SK-N-SH (cell line): ENCODE results near the gene MRPS23. TPM values are rescaled to one million over a fixed set of nuclear protein-coding genes. Genes with fewer than 3 reads are reported as not detected.

Source experiments
- CTCF ChIA-PET: fragments of 300-600, 350-600 bp; formaldehyde crosslinking; extraction: SDS; loops from one replicate; lab custom pipeline; 2021; lab: Yijun Ruan, JAX
- POLR2A ChIA-PET: fragments of 350-600 bp; sonication (Branson Sonifier 250); formaldehyde crosslinking; extraction: SDS; loops from one replicate; lab custom pipeline; 2020; ENCODE audit warnings: antibody characterized with exemption, inconsistent platforms; lab: Yijun Ruan, JAX
- DNase-seq: peaks from one replicate; pipeline ENCODE4 v3.0.0; 2012
- H2AFZ ChIP-seq: fragments of 200-600 bp; sonication (generic); 2 replicates; pipeline ENCODE4 v1.8.1; 2016; ENCODE audit warnings: antibody characterized with exemption, mild to moderate bottlenecking, low read depth
- H3F3A ChIP-seq: fragments of 200-600 bp; sonication (generic); replicated peaks from 2 replicates; pipeline ENCODE3; 2016; ENCODE audit warnings: antibody characterized with exemption, mild to moderate bottlenecking; ENCODE audit not compliant: insufficient read depth
- H3K27ac ChIP-seq, 2 experiments: fragments of 200-500 bp in 1 of 2; fragments of 200-600 bp in 1 of 2; sonication (Bioruptor generic) in 1 of 2; sonication (generic), shearing (Covaris generic) in 1 of 2; 2 replicates each; pipeline versions ENCODE4 v1.5.1 to v1.6.1; 2014 to 2016; ENCODE audit warnings: low read depth in 2 of 2, inconsistent platforms in 1 of 2, low read length in 1 of 2, mild to moderate bottlenecking in 1 of 2, mixed read lengths in 1 of 2
- H3K27me3 ChIP-seq: fragments of 200-600 bp; sonication (generic), shearing (Covaris generic); 2 replicates; pipeline ENCODE4 v1.6.1; 2016; ENCODE audit warnings: mixed run types; ENCODE audit not compliant: insufficient read depth
- H3K36me3 ChIP-seq, 2 experiments: fragments of 200-500 bp in 1 of 2; fragments of 200-600 bp in 1 of 2; sonication (Bioruptor generic) in 1 of 2; sonication (generic) in 1 of 2; replicated peaks in 1 of 2; 2 replicates each; pipeline versions ENCODE3 to v1.5.1; 2014 to 2016; ENCODE audit warnings: low read length in 1 of 2, mild to moderate bottlenecking in 1 of 2; ENCODE audit not compliant: insufficient read depth in 2 of 2, control insufficient read depth in 1 of 2
- H3K4me1 ChIP-seq, 2 experiments: fragments of 200-500 bp in 1 of 2; fragments of 200-600 bp in 1 of 2; sonication (Bioruptor generic) in 1 of 2; sonication (generic), shearing (Covaris generic) in 1 of 2; 2 replicates each; pipeline versions ENCODE4 v1.5.1 to v1.6.1; 2014 to 2016; ENCODE audit warnings: low read depth in 1 of 2, low read length in 1 of 2, mixed run types in 1 of 2; ENCODE audit not compliant: insufficient read depth in 2 of 2, control insufficient read depth in 1 of 2
- H3K4me2 ChIP-seq: fragments of 200-600 bp; sonication (generic), shearing (Covaris generic); 2 replicates; pipeline ENCODE4 v1.6.1; 2017; ENCODE audit warnings: mixed run types
- H3K4me3 ChIP-seq, 2 experiments: fragments of 200-500 bp in 1 of 2; fragments of 200-600 bp in 1 of 2; sonication (Bioruptor generic) in 1 of 2; sonication (generic), shearing (Covaris generic) in 1 of 2; 2 replicates each; pipeline versions ENCODE4 v1.5.1 to v1.8.1; 2014 to 2016; ENCODE audit warnings: low read depth in 2 of 2, inconsistent platforms in 1 of 2, low read length in 1 of 2, mild to moderate bottlenecking in 1 of 2, mixed read lengths in 1 of 2, moderate library complexity in 1 of 2
- H3K79me2 ChIP-seq: fragments of 200-600 bp; sonication (generic); 2 replicates; pipeline ENCODE4 v1.8.1; 2017; ENCODE audit warnings: mild to moderate bottlenecking; ENCODE audit not compliant: insufficient read depth
- H3K9ac ChIP-seq: fragments of 200-600 bp; sonication (generic); 2 replicates; pipeline ENCODE4 v1.6.1; 2017; ENCODE audit warnings: mixed run types
- H3K9me2 ChIP-seq: fragments of 200-600 bp; sonication (generic); 2 replicates; pipeline ENCODE4 v1.6.1; 2017; ENCODE audit warnings: mixed run types
- H3K9me3 ChIP-seq: fragments of 200-600 bp; sonication (generic); 2 replicates; pipeline ENCODE4 v1.6.1; 2017; ENCODE audit warnings: mixed run types, mild to moderate bottlenecking, moderate library complexity
- H4K20me1 ChIP-seq: fragments of 200-600 bp; sonication (generic); 2 replicates; pipeline ENCODE4 v1.6.1; 2017; ENCODE audit warnings: mild to moderate bottlenecking, mixed run types; ENCODE audit not compliant: insufficient read depth
- CHD2 ChIP-seq: fragments of 150-350 bp; IDR thresholded peaks from 2 replicates; pipeline ENCODE4 v1.6.1; 2018; ENCODE audit warnings: low read length; ENCODE audit not compliant: partially characterized antibody
- EP300 ChIP-seq, 2 experiments: IDR thresholded peaks; 2 replicates each; pipeline versions ENCODE4 v1.4.0 to v1.6.1; 2012; ENCODE audit warnings: borderline replicate concordance in 1 of 2, low read depth in 1 of 2, low read length in 1 of 2
- FOSL2 ChIP-seq: IDR thresholded peaks from 2 replicates; pipeline ENCODE4 v1.4.0; 2012; ENCODE audit warnings: low read depth, mild to moderate bottlenecking, moderate library complexity, borderline replicate concordance
- FOXJ3 ChIP-seq: sonication (generic); formaldehyde crosslinking; IDR thresholded peaks from 2 replicates; pipeline ENCODE4 v1.5.1; 2020; ENCODE audit warnings: mild to moderate bottlenecking, missing genetic modification reagents
- GABPA ChIP-seq: IDR thresholded peaks from 2 replicates; pipeline ENCODE4 v1.4.0; 2012; ENCODE audit warnings: low read depth, mild to moderate bottlenecking
- MXI1 ChIP-seq: IDR thresholded peaks from 2 replicates; pipeline ENCODE4 v1.6.1; 2012; ENCODE audit warnings: mild to moderate bottlenecking, low read depth, low read length, improper control_type of control experiment
- NFIC ChIP-seq: IDR thresholded peaks from 2 replicates; pipeline ENCODE4 v1.4.0; 2012; ENCODE audit warnings: borderline replicate concordance
- RCOR1 ChIP-seq: fragments of 150-350 bp; IDR thresholded peaks from 2 replicates; pipeline ENCODE4 v1.6.1; 2017; ENCODE audit warnings: antibody characterized with exemption, low read length
- RXRA ChIP-seq: IDR thresholded peaks from 2 replicates; pipeline ENCODE4 v1.4.0; 2012; ENCODE audit warnings: low read depth, mild to moderate bottlenecking, borderline replicate concordance
- TCF12 ChIP-seq: IDR thresholded peaks from 2 replicates; pipeline ENCODE4 v1.4.0; 2012
- YY1 ChIP-seq: IDR thresholded peaks from 2 replicates; pipeline ENCODE4 v1.4.0; 2012; ENCODE audit warnings: low read depth, mild to moderate bottlenecking
- WGBS: methylation state at CpG from one replicate; pipeline ENCODE4 v1.1.6; 2017; ENCODE audit warnings: low lambda C conversion rate; 5-methylcytosine and 5-hydroxymethylcytosine counted together
- polyA plus RNA-seq, 3 experiments: library from polyadenylated mRNA; depleted of rRNA; stranded (reverse); fragments of >200 nt; gene quantifications; 2 replicates each; pipeline ENCODE4 v1.2.3, GENCODE V29; 2012
- TF ChIP-seq, protein P1 (sequence below): IDR thresholded peaks from 2 replicates; pipeline ENCODE4 v1.4.0; 2012; ENCODE audit warnings: low read depth, borderline replicate concordance
- TF ChIP-seq, protein P2 (sequence below): IDR thresholded peaks from 2 replicates; pipeline ENCODE4 v1.4.0; 2012; ENCODE audit warnings: low read depth, borderline replicate concordance
- TF ChIP-seq, protein P3 (sequence below): fragments of 150-350 bp; IDR thresholded peaks from 2 replicates; pipeline ENCODE4 v1.6.1; 2016; ENCODE audit warnings: mild to moderate bottlenecking, low read depth, low read length
- TF ChIP-seq, protein P4 (sequence below): fragments of 200-600 bp; sonication (generic); IDR thresholded peaks from 2 replicates; pipeline ENCODE4 v1.6.1; 2017; ENCODE audit warnings: antibody characterized with exemption, mild to moderate bottlenecking, moderate library complexity

The MRPS23 gene
- polyA plus RNA-seq, 1 of the 3 experiments (the other 2 are of a cell fraction): 105 TPM

DNA sequence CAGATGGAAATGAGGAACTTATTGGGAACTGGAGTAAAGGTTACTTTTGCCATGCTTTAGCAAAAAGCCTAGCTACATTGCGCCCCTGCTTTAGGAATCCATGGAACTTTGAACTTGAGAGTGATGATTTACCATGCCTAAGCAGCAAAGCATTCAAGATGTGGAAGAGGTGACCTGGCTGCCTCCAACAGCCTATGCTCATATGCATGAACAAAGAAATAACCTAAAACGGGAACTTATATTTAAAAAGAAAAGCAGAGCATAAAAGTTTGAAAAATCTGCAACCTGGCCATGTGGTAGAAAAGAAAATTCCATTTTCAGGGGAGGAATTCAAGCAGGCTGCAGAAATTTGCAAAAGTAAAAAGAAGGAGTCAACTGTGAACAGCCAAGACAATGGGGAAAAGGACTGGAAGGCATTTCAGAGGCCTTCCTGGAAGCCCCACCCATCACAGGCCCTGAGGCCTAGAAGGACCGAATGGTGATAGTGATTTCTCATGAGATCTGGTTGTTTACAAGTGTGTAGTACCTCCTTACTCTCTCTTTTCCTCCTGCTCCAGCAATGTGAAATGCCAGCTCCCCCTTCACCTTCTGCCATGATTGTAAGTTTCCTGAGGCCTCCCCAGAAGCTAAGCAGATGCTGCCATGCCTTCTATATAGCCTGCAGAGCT is 48.7 kb downstream of the MRPS23 start:
- Histone ChIP-seq H3K27me3 (no peaks in the 10 kb centered on the region), H3K9ac (no peak overlapping the region), H3K36me3 (no peaks in the 10 kb centered on the region), H3K4me1 (peaks cover 0 to 2% of the 10 kb centered on the region in 2 experiments; a peak in 1 of 4 replicates), H3K79me2 (no peaks in the 10 kb centered on the region), H3K4me2 (no peak overlapping the region), H3K4me3 (no peak overlapping the region), H3K27ac (no peak overlapping the region), H3K9me3 (no peaks in the 10 kb centered on the region), H4K20me1 (no peaks in the 10 kb centered on the region), H3F3A (no peaks in the 10 kb centered on the region), H3K9me2 (no peaks in the 10 kb centered on the region), H2AFZ (no peak overlapping the region)
- POLR2A ChIA-PET: no interaction called here
- whole genome bisulfite sequencing: 43% methylated on average over 3 of the region's 3 CpGs
- TF ChIP-seq RXRA (no peak), MXI1 (no peak), TCF12 (no peak), NFIC (no peak), RCOR1 (no peak), FOSL2 (no peak), CHD2 (no peak), EP300 (IDR thresholded peaks at IDR 0.05; ENCODE audit: borderline replicate concordance in 1 of 2, low read depth in 1 of 2, low read length in 1 of 2) (no peak), YY1 (no peak), FOXJ3 (CRISPR knock-in tag) (no peak), GABPA (no peak)
- TF ChIP-seq, protein P1, sequence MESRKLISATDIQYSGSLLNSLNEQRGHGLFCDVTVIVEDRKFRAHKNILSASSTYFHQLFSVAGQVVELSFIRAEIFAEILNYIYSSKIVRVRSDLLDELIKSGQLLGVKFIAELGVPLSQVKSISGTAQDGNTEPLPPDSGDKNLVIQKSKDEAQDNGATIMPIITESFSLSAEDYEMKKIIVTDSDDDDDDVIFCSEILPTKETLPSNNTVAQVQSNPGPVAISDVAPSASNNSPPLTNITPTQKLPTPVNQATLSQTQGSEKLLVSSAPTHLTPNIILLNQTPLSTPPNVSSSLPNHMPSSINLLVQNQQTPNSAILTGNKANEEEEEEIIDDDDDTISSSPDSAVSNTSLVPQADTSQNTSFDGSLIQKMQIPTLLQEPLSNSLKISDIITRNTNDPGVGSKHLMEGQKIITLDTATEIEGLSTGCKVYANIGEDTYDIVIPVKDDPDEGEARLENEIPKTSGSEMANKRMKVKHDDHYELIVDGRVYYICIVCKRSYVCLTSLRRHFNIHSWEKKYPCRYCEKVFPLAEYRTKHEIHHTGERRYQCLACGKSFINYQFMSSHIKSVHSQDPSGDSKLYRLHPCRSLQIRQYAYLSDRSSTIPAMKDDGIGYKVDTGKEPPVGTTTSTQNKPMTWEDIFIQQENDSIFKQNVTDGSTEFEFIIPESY: no peak
- TF ChIP-seq, protein P2, sequence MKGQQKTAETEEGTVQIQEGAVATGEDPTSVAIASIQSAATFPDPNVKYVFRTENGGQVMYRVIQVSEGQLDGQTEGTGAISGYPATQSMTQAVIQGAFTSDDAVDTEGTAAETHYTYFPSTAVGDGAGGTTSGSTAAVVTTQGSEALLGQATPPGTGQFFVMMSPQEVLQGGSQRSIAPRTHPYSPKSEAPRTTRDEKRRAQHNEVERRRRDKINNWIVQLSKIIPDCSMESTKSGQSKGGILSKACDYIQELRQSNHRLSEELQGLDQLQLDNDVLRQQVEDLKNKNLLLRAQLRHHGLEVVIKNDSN: no peak
- TF ChIP-seq, protein P3, sequence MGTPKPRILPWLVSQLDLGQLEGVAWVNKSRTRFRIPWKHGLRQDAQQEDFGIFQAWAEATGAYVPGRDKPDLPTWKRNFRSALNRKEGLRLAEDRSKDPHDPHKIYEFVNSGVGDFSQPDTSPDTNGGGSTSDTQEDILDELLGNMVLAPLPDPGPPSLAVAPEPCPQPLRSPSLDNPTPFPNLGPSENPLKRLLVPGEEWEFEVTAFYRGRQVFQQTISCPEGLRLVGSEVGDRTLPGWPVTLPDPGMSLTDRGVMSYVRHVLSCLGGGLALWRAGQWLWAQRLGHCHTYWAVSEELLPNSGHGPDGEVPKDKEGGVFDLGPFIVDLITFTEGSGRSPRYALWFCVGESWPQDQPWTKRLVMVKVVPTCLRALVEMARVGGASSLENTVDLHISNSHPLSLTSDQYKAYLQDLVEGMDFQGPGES: no peak
- TF ChIP-seq, protein P4, sequence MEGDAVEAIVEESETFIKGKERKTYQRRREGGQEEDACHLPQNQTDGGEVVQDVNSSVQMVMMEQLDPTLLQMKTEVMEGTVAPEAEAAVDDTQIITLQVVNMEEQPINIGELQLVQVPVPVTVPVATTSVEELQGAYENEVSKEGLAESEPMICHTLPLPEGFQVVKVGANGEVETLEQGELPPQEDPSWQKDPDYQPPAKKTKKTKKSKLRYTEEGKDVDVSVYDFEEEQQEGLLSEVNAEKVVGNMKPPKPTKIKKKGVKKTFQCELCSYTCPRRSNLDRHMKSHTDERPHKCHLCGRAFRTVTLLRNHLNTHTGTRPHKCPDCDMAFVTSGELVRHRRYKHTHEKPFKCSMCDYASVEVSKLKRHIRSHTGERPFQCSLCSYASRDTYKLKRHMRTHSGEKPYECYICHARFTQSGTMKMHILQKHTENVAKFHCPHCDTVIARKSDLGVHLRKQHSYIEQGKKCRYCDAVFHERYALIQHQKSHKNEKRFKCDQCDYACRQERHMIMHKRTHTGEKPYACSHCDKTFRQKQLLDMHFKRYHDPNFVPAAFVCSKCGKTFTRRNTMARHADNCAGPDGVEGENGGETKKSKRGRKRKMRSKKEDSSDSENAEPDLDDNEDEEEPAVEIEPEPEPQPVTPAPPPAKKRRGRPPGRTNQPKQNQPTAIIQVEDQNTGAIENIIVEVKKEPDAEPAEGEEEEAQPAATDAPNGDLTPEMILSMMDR: no peak
- CTCF ChIA-PET: interaction anchor here (0.9 to 4.3 kb wide), 3 partner anchors 18 to 38 kb away, joined by 3 to 25 read pairs (median 14); no protein-coding TSS in a partner anchor
- no peak for DNase-seq
